H1 (cell line): ENCODE data around the gene MEFV. TPM values are rescaled to one million over a fixed set of nuclear protein-coding genes. Genes with fewer than 3 reads are reported as not detected.
A peak's percentile ranks its signal among the peaks of the same experiment; 100 is the strongest.

ENCODE experiments used
- ASH2L ChIP-seq: fragments of 200-600, 300-600 bp; sonication (generic); IDR thresholded peaks from one replicate; pipeline ENCODE4 v1.7.1; 2017; ENCODE audit warnings: low read length
- ATF2 ChIP-seq: IDR thresholded peaks from 2 replicates; pipeline ENCODE4 v1.6.1; 2012; ENCODE audit warnings: low read length, inconsistent platforms
- CBX5 ChIP-seq: fragments of 300-800, 300-1000 bp; sonication (generic); IDR thresholded peaks from 2 replicates; pipeline ENCODE4 v1.7.1; 2016; ENCODE audit warnings: antibody characterized with exemption, low read length, low read depth
- CEBPB ChIP-seq: IDR thresholded peaks from 2 replicates; pipeline ENCODE4 v1.6.1; 2012; ENCODE audit warnings: low read depth, low read length
- CHD2 ChIP-seq: IDR thresholded peaks from 2 replicates; pipeline ENCODE4 v1.6.1; 2012; ENCODE audit warnings: low read length, improper control_type of control experiment
- CTBP2 ChIP-seq: IDR thresholded peaks from 2 replicates; pipeline ENCODE4 v1.7.0; 2011; ENCODE audit warnings: borderline replicate concordance, mild to moderate bottlenecking, moderate library complexity, mixed read lengths, low read length; ENCODE audit not compliant: insufficient read depth, insufficient read length
- CTCF ChIP-seq, 3 experiments: IDR thresholded peaks; 1 replicate in 2 of 3; 2 replicates in 1 of 3; pipeline versions ENCODE4 v1.5.1 to v1.6.1; 2011; ENCODE audit warnings: low read length in 3 of 3, mild to moderate bottlenecking in 3 of 3, inconsistent platforms in 2 of 3, low read depth in 1 of 3, moderate library complexity in 1 of 3; ENCODE audit not compliant: insufficient read depth in 1 of 3; ENCODE audit errors: control extremely low read depth in 1 of 3
- EZH2 ChIP-seq: fragments of 200-600 bp; sonication (generic); IDR thresholded peaks from 2 replicates; pipeline ENCODE4 v1.7.1; 2012; ENCODE audit warnings: low read depth, mild to moderate bottlenecking, moderate library complexity, low read length, inconsistent platforms; ENCODE audit not compliant: severe bottlenecking
- FOSL1 ChIP-seq: IDR thresholded peaks from 2 replicates; pipeline ENCODE4 v1.6.1; 2011; ENCODE audit warnings: mild to moderate bottlenecking, low read depth, low read length, moderate library complexity; ENCODE audit not compliant: insufficient read depth
- GTF2F1 ChIP-seq: IDR thresholded peaks from 2 replicates; pipeline ENCODE4 v1.6.1; 2012; ENCODE audit warnings: low read depth, low read length, improper control_type of control experiment, borderline replicate concordance
- HDAC6 ChIP-seq: IDR thresholded peaks from one replicate; pipeline ENCODE4 v1.7.1; 2012; ENCODE audit warnings: low read depth, mild to moderate bottlenecking, inconsistent platforms, low read length, moderate library complexity
- JUND ChIP-seq: IDR thresholded peaks from 2 replicates; pipeline ENCODE4 v1.6.1; 2011; ENCODE audit warnings: mild to moderate bottlenecking, improper control_type of control experiment, low read length
- KDM5A ChIP-seq: fragments of 200-600 bp; IDR thresholded peaks from 2 replicates; pipeline ENCODE4 v1.7.1; 2012; ENCODE audit warnings: mild to moderate bottlenecking, low read length, inconsistent platforms, mixed read lengths
- NRF1 ChIP-seq: IDR thresholded peaks from 2 replicates; pipeline ENCODE4 v1.6.1; 2011; ENCODE audit warnings: mild to moderate bottlenecking, low read depth, low read length, improper control_type of control experiment
- PHF8 ChIP-seq: fragments of 200-600 bp; sonication (generic); conservative IDR thresholded peaks from 2 replicates; pipeline ENCODE4 v1.7.1; 2012; ENCODE audit warnings: low read depth, mild to moderate bottlenecking, inconsistent platforms, low read length, moderate library complexity
- RBBP5 ChIP-seq: IDR thresholded peaks from 2 replicates; pipeline ENCODE4 v1.7.1; 2012; ENCODE audit warnings: low read depth, mild to moderate bottlenecking, inconsistent platforms, low read length, moderate library complexity, borderline replicate concordance
- SP4 ChIP-seq: IDR thresholded peaks from 2 replicates; pipeline ENCODE4 v1.6.1; 2012; ENCODE audit warnings: low read length, inconsistent platforms
- TAF7 ChIP-seq: optimal IDR thresholded peaks from 2 replicates; pipeline ENCODE3; 2011; ENCODE audit warnings: low read depth, mild to moderate bottlenecking, inconsistent platforms, low read length, moderate library complexity, borderline replicate concordance
- ZNF274 ChIP-seq: IDR thresholded peaks from 2 replicates; pipeline ENCODE4 v1.7.0; 2012; ENCODE audit warnings: low read length, borderline replicate concordance; ENCODE audit errors: extremely low read depth
- polyA plus RNA-seq, 7 experiments: library from polyadenylated mRNA; depleted of rRNA in 3 of 7; stranded (reverse) in 5 of 7; unstranded in 2 of 7; fragments of >200 nt in 5 of 7; fragments of 200-250 nt in 2 of 7; gene quantifications; 1 replicate in 5 of 7; 2 replicates in 1 of 7; 4 replicates in 1 of 7; pipeline versions ENCODE4 v1.2.1 to v1.2.3, GENCODE V29; 2011 to 2013; ENCODE audit warnings: missing spikeins in 2 of 7, mixed read lengths in 2 of 7
- total RNA-seq: library from RNA; stranded (reverse); fragmentation: NEBNext Ultra II Directional; extraction: Animal tissue kit (Norgen Biotek cat#: 25700); gene quantifications from 2 replicates; pipeline ENCODE4 v1.2.1, GENCODE V29; 2021

Gene MEFV
- total and polyA plus RNA-seq, 2 of the 8 experiments (the other 6 are each of a cell fraction or from before 2014, with no cell fraction given), result 0.03 TPM; not detected in 1

- TF ChIP-seq CTCF (IDR thresholded peaks at IDR 0.05; ENCODE audit: control extremely low read depth in 1 of 3, insufficient read depth in 1 of 3, low read depth in 1 of 3, low read length in 3 of 3) (no peak), CTBP2 (no peak), PHF8 (peak; percentile 95), RBBP5 (peak; percentile 62; the same call in 1 of the 2 replicates), TAF7 (no peak), HDAC6 (no peak), KDM5A (no peak; the same call in 1 of the 2 replicates), CHD2 (0 out of 2 replicates have a peak, but pooled peaks have one; percentile 55), CEBPB (no peak), FOSL1 (no peak), NRF1 (no peak), GTF2F1 (peak; percentile 39; the same call in 1 of the 2 replicates), ATF2 (no peak), ASH2L (peak; percentile 84), SP4 (no peak), EZH2 (no peak), CBX5 (no peak), ZNF274 (no peak), JUND (no peak)
Measured at GRCh38 chr16:3234857-3235561, 21.4 kb downstream of the MEFV start, which contains the start of gene ZNF200 (continued).
